ENCODE results near the gene RBM33.
"Not testable (repeated sequence)": the region's sequence is repeated elsewhere in the genome, so short reads cannot be mapped to it uniquely, and the experiment has no call there.

RBM33 gene

DNA sequence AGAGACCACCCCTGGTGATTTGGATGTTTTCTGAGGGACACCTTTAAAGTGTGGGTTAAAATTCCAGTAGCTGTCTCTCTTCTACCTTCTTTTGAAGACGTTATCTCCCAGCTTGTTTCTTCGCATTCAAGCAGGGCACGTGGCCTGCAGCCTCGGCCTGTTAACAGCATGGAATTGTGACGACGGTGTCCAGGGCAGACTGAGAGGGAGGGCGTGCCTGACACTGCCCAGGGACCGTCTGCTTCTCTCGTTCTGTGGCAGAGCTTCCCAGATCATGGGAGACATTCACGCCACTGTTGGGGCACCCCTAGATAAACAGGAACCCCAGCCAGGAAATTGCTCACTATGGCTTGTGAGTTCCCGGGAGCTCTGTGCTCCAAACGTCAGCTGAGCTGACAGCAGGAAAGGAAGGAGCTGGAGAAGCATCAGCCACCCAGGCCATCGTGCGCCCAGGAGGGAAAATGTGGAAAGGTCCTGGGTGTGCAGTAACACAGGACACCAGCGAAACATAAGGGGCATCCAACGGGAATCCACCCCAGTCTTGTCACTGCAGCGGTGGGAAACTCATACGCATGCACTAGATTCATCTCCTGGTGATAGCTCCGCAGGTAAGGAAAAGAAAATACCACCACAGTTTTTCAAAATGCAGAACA lies 41.1 kb upstream of the RBM33 start:
- no peaks in the 10 kb centered on the region for H3K4me1 ChIP-seq (ENCODE audit: insufficient read depth, insufficient read length)
- H3K27me3 ChIP-seq (ENCODE audit: insufficient read depth, insufficient read length) = no peaks in the 10 kb centered on the region
- H3K9me3 ChIP-seq (ENCODE audit: insufficient read depth, low read length) = no peaks in the 10 kb centered on the region
- H3K4me3 ChIP-seq (ENCODE audit: insufficient read length, low read depth) = no peak overlapping the region
- TF ChIP-seq ZNF274 (IDR thresholded peaks at IDR 0.05; ENCODE audit: low read depth, low read length) (no peak), SUZ12 (IDR thresholded peaks at IDR 0.05; ENCODE audit: extremely low read depth, insufficient read depth, insufficient read length) (no peak), YY1 (IDR thresholded peaks at IDR 0.05; ENCODE audit: insufficient read depth, insufficient read length) (no peak)
- no peak overlapping the region for H3K9ac ChIP-seq (ENCODE audit: insufficient read length, low read depth)
- no peak for DNase-seq (ENCODE audit: low read depth, low spot score)
- H3K36me3 ChIP-seq (ENCODE audit: insufficient read depth, insufficient read length, low read length) = no peaks in the 10 kb centered on the region

DNA sequence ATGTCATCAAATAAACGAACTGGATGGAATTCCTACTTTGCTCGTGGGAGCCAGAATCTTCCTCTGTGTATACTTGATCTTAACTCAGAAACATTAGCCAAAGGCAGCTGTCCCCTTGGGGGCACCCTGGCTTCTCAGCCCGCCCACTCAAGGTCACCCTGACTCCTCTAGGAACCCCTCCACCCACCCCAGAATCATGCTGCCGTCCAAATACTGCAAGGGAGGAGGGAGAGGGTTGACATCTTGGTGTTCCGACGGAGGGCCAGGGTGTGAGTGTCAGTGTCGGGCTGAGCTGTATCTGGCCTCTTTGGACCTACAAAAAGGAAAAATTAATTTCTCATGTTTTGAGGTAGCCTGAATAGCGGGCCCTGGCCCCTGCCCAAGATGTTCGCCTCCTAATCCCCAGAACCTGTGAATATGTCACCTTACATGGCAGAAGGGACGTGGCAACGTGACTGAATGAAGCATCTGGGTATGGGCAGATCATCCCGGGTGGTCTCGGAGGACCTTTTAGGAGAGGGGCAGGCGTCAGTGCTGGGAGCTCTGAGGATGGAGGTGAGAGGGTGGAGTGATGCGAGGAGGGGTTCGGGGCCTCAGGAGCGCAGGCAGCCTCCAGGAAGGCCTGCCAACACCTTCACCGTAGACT lies 40.5 kb upstream of the RBM33 start:
- Histone ChIP-seq H3K9ac (ENCODE audit: insufficient read length, low read depth) (no peak overlapping the region), H3K27me3 (ENCODE audit: insufficient read depth, insufficient read length) (no peaks in the 10 kb centered on the region)
- no peak for DNase-seq (ENCODE audit: low read depth, low spot score)

DNA sequence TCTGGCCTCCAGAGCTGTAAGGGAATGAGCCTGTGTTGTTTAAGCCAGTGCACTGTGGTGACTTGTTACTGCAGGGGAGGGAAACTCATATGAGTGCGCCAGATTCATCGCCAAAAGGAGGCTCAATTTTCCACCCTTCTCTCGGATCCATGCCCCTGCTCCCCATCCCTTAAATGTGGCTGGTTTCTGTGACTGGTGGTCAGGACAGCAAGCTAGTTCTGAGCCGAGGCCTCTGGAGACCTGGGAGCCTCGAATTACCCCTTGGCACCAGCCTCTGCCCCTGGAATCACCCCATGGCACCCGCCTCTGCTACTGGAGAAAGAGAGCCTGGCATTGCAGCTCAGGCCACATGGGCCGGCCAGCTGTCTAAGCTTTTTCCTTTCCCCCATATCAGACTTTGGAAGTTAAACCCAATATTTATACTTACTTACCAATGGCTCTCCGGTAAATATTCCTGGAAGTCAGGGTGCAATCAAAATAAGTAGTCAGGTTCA lies 39.9 kb upstream of the RBM33 start:
- Histone ChIP-seq H3K9me3 (ENCODE audit: insufficient read depth, low read length) (no peaks in the 10 kb centered on the region), H3K36me3 (ENCODE audit: insufficient read depth, insufficient read length, low read length) (no peaks in the 10 kb centered on the region), H3K4me3 (ENCODE audit: insufficient read length, low read depth) (no peak overlapping the region), H3K27me3 (ENCODE audit: insufficient read depth, insufficient read length) (no peaks in the 10 kb centered on the region), H3K4me1 (ENCODE audit: insufficient read depth, insufficient read length) (no peaks in the 10 kb centered on the region), H3K9ac (ENCODE audit: insufficient read length, low read depth) (no peak overlapping the region)
- no peak for DNase-seq (ENCODE audit: low read depth, low spot score)
- TF ChIP-seq SUZ12 (IDR thresholded peaks at IDR 0.05; ENCODE audit: extremely low read depth, insufficient read depth, insufficient read length) (no peak), ZNF274 (IDR thresholded peaks at IDR 0.05; ENCODE audit: low read depth, low read length) (no peak), YY1 (IDR thresholded peaks at IDR 0.05; ENCODE audit: insufficient read depth, insufficient read length) (no peak)

More for the DNA sequence above, 40.5 kb upstream of the RBM33 start:
- H3K36me3 ChIP-seq (ENCODE audit: insufficient read depth, insufficient read length, low read length) = no peaks in the 10 kb centered on the region
- TF ChIP-seq ZNF274 (IDR thresholded peaks at IDR 0.05; ENCODE audit: low read depth, low read length) (no peak), YY1 (IDR thresholded peaks at IDR 0.05; ENCODE audit: insufficient read depth, insufficient read length) (no peak), SUZ12 (IDR thresholded peaks at IDR 0.05; ENCODE audit: extremely low read depth, insufficient read depth, insufficient read length) (no peak)
- no peaks in the 10 kb centered on the region for H3K4me1 ChIP-seq (ENCODE audit: insufficient read depth, insufficient read length)
- no peaks in the 10 kb centered on the region for H3K9me3 ChIP-seq (ENCODE audit: insufficient read depth, low read length)
- no peak overlapping the region for H3K4me3 ChIP-seq (ENCODE audit: insufficient read length, low read depth)

DNA sequence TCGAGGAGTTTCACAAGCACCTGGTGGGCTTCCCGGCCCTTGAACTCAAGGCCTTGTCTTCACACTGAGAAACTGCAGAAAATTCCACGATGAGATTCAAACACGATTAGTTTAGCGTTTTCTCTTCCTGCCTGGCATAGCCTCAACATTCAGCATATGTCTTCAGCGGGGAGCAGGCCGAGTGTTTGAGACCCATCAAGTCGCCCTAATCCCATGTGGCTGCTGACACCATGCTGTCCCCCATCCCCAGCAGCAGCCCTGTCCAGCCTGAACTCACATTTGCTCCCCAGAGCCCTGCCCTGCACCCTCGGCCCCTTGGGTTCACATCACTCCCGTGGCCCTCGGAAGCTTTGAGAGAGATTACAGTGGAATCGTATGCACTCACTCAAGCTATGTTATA lies 35.3 kb upstream of the RBM33 start:
- Histone ChIP-seq H3K27me3 (ENCODE audit: insufficient read depth, insufficient read length) (no peaks in the 10 kb centered on the region), H3K9me3 (ENCODE audit: insufficient read depth, low read length) (no peaks in the 10 kb centered on the region), H3K9ac (ENCODE audit: insufficient read length, low read depth) (no peak overlapping the region), H3K4me1 (ENCODE audit: insufficient read depth, insufficient read length) (no peaks in the 10 kb centered on the region), H3K4me3 (ENCODE audit: insufficient read length, low read depth) (no peak overlapping the region), H3K36me3 (ENCODE audit: insufficient read depth, insufficient read length, low read length) (no peaks in the 10 kb centered on the region)
- no peak for DNase-seq (ENCODE audit: low read depth, low spot score)
- TF ChIP-seq SUZ12 (IDR thresholded peaks at IDR 0.05; ENCODE audit: extremely low read depth, insufficient read depth, insufficient read length) (no peak), YY1 (IDR thresholded peaks at IDR 0.05; ENCODE audit: insufficient read depth, insufficient read length) (no peak), ZNF274 (IDR thresholded peaks at IDR 0.05; ENCODE audit: low read depth, low read length) (no peak)

DNA sequence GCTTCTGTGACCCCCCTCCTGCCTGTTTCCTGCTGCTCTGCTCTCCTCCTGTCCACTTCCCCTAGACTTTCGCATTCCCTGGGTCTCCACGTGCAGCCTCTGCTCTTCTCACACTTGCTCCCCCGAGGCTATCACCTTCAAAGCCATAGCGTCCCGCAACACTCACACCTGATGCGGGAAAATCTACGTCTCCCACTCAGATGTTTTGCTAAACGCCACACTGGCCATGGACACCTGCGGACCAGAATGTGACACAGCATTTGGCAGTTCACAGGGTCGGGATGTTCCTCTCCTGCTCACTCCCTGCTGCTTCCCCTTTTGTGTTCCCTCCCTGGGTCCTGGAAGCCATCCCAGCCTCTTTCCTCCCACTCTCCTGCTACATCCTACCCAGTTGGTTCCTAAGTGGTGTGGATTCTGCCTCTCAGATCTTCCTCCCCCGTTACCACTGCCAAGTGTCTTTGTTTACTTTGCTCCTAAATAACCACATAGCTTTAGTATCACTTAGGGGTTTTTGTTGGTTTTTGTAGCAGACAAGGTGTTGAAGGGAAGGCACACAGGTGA lies 33.7 kb upstream of the RBM33 start:
- H3K9ac ChIP-seq (ENCODE audit: insufficient read length, low read depth) = no peak overlapping the region

DNA sequence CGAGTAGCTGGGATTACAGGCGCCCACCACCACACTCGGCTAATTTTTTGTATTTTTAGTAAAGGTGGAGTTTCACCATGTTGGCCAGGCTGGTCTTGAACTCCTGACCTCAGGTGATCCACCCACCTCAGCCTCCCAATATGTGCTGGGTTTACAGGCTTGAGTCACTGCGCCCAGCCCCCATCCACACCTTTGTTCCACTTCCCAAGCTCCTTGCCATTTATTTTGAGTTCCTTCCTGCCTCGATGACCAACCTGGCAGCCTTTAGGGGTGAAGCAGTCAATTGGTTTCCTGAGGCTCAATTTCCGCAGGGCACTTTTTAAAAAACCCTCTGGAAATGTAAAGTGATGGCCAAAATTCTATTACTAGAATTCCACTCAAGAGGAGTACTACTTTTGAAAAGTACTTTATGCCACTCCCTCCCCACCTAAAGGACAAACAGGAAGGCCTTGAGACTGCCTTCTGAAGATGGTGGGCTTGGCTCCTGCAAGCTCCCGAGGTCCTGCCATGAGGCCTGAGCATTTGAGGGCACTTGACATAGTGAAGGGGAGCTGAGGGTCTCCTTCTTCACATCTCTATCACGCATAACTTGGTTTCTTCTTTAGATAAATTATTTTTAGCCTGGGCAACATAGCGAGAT lies 32.5 kb upstream of the RBM33 start:
- H3K9ac ChIP-seq (ENCODE audit: insufficient read length, low read depth) = no peak overlapping the region
- H3K36me3 ChIP-seq (ENCODE audit: insufficient read depth, insufficient read length, low read length) = no peaks in the 10 kb centered on the region
- no peak for TF ChIP-seq SUZ12 (IDR thresholded peaks at IDR 0.05; ENCODE audit: extremely low read depth, insufficient read depth, insufficient read length)
- TF ChIP-seq ZNF274 (IDR thresholded peaks at IDR 0.05; ENCODE audit: low read depth, low read length) = no peak
- TF ChIP-seq YY1 (IDR thresholded peaks at IDR 0.05; ENCODE audit: insufficient read depth, insufficient read length) = no peak
- no peak overlapping the region for H3K4me3 ChIP-seq (ENCODE audit: insufficient read length, low read depth)
- no peak for DNase-seq (ENCODE audit: low read depth, low spot score)
- H3K9me3 ChIP-seq (ENCODE audit: insufficient read depth, low read length) = no peaks in the 10 kb centered on the region
- H3K4me1 ChIP-seq (ENCODE audit: insufficient read depth, insufficient read length) = no peaks in the 10 kb centered on the region
- H3K27me3 ChIP-seq (ENCODE audit: insufficient read depth, insufficient read length) = no peaks in the 10 kb centered on the region

More for the DNA sequence above, 33.7 kb upstream of the RBM33 start:
- TF ChIP-seq SUZ12 (IDR thresholded peaks at IDR 0.05; ENCODE audit: extremely low read depth, insufficient read depth, insufficient read length) (no peak), ZNF274 (IDR thresholded peaks at IDR 0.05; ENCODE audit: low read depth, low read length) (no peak)
- Histone ChIP-seq H3K9me3 (ENCODE audit: insufficient read depth, low read length) (no peaks in the 10 kb centered on the region), H3K36me3 (ENCODE audit: insufficient read depth, insufficient read length, low read length) (no peaks in the 10 kb centered on the region), H3K4me1 (ENCODE audit: insufficient read depth, insufficient read length) (no peaks in the 10 kb centered on the region), H3K4me3 (ENCODE audit: insufficient read length, low read depth) (no peak overlapping the region), H3K27me3 (ENCODE audit: insufficient read depth, insufficient read length) (no peaks in the 10 kb centered on the region)
- DNase-seq (ENCODE audit: low read depth, low spot score) = no peak

DNA sequence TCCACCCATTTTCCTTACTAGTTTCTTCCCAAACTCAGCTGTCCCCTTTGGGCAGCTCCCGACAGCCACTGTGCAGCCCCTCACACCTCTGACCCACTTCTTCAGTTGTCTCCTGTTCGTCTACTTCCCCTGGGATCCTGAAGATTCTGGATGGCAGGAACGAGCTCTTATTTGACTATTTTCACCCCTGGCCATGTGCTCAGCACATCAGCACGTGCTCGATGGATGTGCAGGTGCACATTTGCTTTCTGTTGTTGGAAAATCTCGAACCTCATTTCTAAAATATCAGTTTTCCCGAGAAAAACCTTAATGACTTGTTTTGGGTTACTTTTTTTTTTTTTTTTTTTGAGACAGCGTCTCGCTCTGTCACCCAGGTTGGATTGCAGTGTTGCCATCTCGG lies 31.8 kb upstream of the RBM33 start:
- Histone ChIP-seq H3K4me3 (ENCODE audit: insufficient read length, low read depth) (no peak overlapping the region), H3K27me3 (ENCODE audit: insufficient read depth, insufficient read length) (no peaks in the 10 kb centered on the region), H3K9ac (ENCODE audit: insufficient read length, low read depth) (no peak overlapping the region), H3K36me3 (ENCODE audit: insufficient read depth, insufficient read length, low read length) (no peaks in the 10 kb centered on the region), H3K9me3 (ENCODE audit: insufficient read depth, low read length) (no peaks in the 10 kb centered on the region), H3K4me1 (ENCODE audit: insufficient read depth, insufficient read length) (no peaks in the 10 kb centered on the region)
- DNase-seq (ENCODE audit: low read depth, low spot score) = no peak
- TF ChIP-seq SUZ12 (IDR thresholded peaks at IDR 0.05; ENCODE audit: extremely low read depth, insufficient read depth, insufficient read length) (no peak), YY1 (IDR thresholded peaks at IDR 0.05; ENCODE audit: insufficient read depth, insufficient read length) (no peak), ZNF274 (IDR thresholded peaks at IDR 0.05; ENCODE audit: low read depth, low read length) (no peak)

DNA sequence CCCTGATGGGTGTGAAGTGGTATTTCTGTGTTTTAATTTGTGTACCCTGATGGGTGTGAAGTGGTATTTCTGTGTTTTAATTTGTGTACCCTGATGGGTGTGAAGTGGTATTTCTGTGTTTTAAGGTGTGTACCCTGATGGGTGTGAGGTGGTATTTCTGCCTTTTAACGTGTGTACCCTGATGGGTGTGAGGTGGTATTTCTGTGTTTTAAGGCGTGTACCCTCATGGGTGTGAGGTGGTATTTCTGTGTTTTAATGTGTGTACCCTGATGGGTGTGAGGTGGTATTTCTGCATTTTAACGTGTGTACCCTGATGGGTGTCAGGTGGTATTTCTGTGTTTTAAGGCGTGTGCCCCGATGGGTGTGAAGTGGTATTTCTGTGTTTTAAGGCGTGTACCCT lies 29.4 kb upstream of the RBM33 start:
- not testable (repeated sequence) for H3K36me3 ChIP-seq (ENCODE audit: insufficient read depth, insufficient read length, low read length); H3K4me1 ChIP-seq (ENCODE audit: insufficient read depth, insufficient read length); H3K27me3 ChIP-seq (ENCODE audit: insufficient read depth, insufficient read length); DNase-seq (ENCODE audit: low read depth, low spot score); H3K9me3 ChIP-seq (ENCODE audit: insufficient read depth, low read length); H3K4me3 ChIP-seq (ENCODE audit: insufficient read length, low read depth); H3K9ac ChIP-seq (ENCODE audit: insufficient read length, low read depth)

All from NT2/D1 (cell line).